Hepatocyte (in vitro differentiated cells): ENCODE measurements around the gene MAS1. TPM values are rescaled to one million over a fixed set of nuclear protein-coding genes. Genes with fewer than 3 reads are reported as not detected.
"Not testable (repeated sequence)": the region's sequence is repeated elsewhere in the genome, so short reads cannot be mapped to it uniquely, and the experiment has no call there.

Experiments used
- DNase-seq: peaks from one replicate; pipeline ENCODE4 v3.0.0-alpha.2; 2016; ENCODE audit warnings: low spot score
- H2AFZ ChIP-seq: fragments of 200-600 bp; sonication (generic); 2 replicates; pipeline ENCODE4 v1.6.0; 2016; ENCODE audit warnings: antibody characterized with exemption, mild to moderate bottlenecking
- H3K27ac ChIP-seq: fragments of 200-600 bp; sonication (generic); 2 replicates; pipeline ENCODE4 v1.5.1; 2016; ENCODE audit warnings: mild to moderate bottlenecking
- H3K27me3 ChIP-seq: fragments of 200-600 bp; sonication (generic); 2 replicates; pipeline ENCODE4 v1.6.1; 2016
- H3K36me3 ChIP-seq: fragments of 200-600 bp; sonication (generic); replicated peaks from 2 replicates; pipeline ENCODE4 v1.5.1; 2016; ENCODE audit warnings: low read depth; ENCODE audit not compliant: insufficient read depth
- H3K4me1 ChIP-seq: fragments of 200-600 bp; sonication (generic); 2 replicates; pipeline ENCODE4 v1.5.1; 2016; ENCODE audit warnings: mild to moderate bottlenecking, moderate library complexity; ENCODE audit not compliant: insufficient read depth
- H3K4me2 ChIP-seq: fragments of 200-600 bp; sonication (generic); 2 replicates; pipeline ENCODE4 v1.6.0; 2016
- H3K4me3 ChIP-seq: fragments of 200-600 bp; sonication (generic); 2 replicates; pipeline ENCODE4 v1.5.1; 2016; ENCODE audit warnings: mild to moderate bottlenecking
- H3K79me2 ChIP-seq: fragments of 200-600 bp; sonication (generic); 2 replicates; pipeline ENCODE4 v1.6.0; 2017; ENCODE audit warnings: mild to moderate bottlenecking
- H3K9me2 ChIP-seq: fragments of 200-600 bp; sonication (generic); replicated peaks from 2 replicates; pipeline ENCODE4 v1.6.0; 2017; ENCODE audit warnings: mild to moderate bottlenecking; ENCODE audit not compliant: insufficient read depth
- H3K9me3 ChIP-seq: fragments of 200-600 bp; sonication (generic); 2 replicates; pipeline ENCODE4 v1.5.1; 2016; ENCODE audit warnings: low read depth, mild to moderate bottlenecking
- H4K20me1 ChIP-seq: fragments of 200-600 bp; sonication (generic); 2 replicates; pipeline ENCODE4 v1.6.0; 2016; ENCODE audit warnings: mild to moderate bottlenecking; ENCODE audit not compliant: insufficient read depth, poor library complexity, severe bottlenecking
- EZH2 ChIP-seq: fragments of 200-600 bp; sonication (generic); IDR thresholded peaks from 2 replicates; pipeline ENCODE4 v1.6.1; 2016; ENCODE audit warnings: antibody characterized with exemption, mild to moderate bottlenecking, borderline replicate concordance
- EZH2phosphoT487 ChIP-seq: fragments of 200-600 bp; sonication (generic); IDR thresholded peaks from one replicate; pipeline ENCODE4 v1.6.1; 2018; ENCODE audit warnings: antibody characterized with exemption, mild to moderate bottlenecking, low read depth, moderate library complexity; ENCODE audit not compliant: unreplicated experiment, severe bottlenecking
- WGBS: methylation state at CpG from one replicate; pipeline ENCODE4 v1.1.6; 2016; ENCODE audit warnings: low lambda C conversion rate; ENCODE audit errors: missing lambda C conversion rate; 5-methylcytosine and 5-hydroxymethylcytosine counted together
- polyA plus RNA-seq: library from polyadenylated mRNA; unstranded; fragments of >200 nt; fragmentation: Nextera tagmentation; extraction: Ambion mirVana; gene quantifications from 2 replicates; pipeline ENCODE4 v1.2.1, GENCODE V29; 2016
- total RNA-seq: library from RNA; depleted of rRNA; stranded (reverse); fragments of >200 nt; gene quantifications from 2 replicates; pipeline ENCODE4 v1.2.3, GENCODE V29; 2014
- TF ChIP-seq, protein P1 (sequence below): fragments of 200-600 bp; sonication (generic); IDR thresholded peaks from 2 replicates; pipeline ENCODE4 v1.5.1; 2016; ENCODE audit warnings: antibody characterized with exemption, mild to moderate bottlenecking; ENCODE audit not compliant: poor library complexity

Gene MAS1
- total and polyA plus RNA-seq, 2 experiments from 2014 or later = not detected

DNA sequence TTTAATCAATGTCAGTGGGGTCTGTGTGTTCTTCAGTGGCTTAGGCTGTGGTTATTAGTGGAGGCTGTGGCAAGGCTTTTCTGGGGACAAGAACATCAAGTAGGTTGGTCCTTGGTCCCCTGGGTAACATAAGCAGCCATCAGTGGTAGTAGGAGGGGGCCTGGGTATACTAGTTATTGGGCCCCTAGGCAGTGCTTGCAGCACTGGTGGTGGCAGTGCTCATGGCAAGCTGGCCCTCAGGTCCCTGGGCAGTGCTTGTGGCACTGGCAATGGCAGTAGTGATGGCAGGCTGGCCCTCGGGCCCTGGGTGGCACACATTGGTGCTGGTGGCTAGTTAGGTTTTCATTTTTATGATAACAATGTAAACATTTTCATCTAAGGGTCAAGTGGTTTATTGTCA lies 32.5 kb upstream of the MAS1 start:
- no peak overlapping the region for H3K4me2 ChIP-seq
- H3K27ac ChIP-seq = no peak overlapping the region
- H2AFZ ChIP-seq = no peak overlapping the region
- H3K9me3 ChIP-seq = no peaks in the 10 kb centered on the region
- H3K27me3 ChIP-seq = no peaks in the 10 kb centered on the region
- no peak overlapping the region for H3K4me3 ChIP-seq
- no peak for DNase-seq
- whole genome bisulfite sequencing = 95% methylated on average over 1 of the region's 1 CpG
- TF ChIP-seq EZH2 (no peak), EZH2phosphoT487 (no peak)
- TF ChIP-seq, protein P1, sequence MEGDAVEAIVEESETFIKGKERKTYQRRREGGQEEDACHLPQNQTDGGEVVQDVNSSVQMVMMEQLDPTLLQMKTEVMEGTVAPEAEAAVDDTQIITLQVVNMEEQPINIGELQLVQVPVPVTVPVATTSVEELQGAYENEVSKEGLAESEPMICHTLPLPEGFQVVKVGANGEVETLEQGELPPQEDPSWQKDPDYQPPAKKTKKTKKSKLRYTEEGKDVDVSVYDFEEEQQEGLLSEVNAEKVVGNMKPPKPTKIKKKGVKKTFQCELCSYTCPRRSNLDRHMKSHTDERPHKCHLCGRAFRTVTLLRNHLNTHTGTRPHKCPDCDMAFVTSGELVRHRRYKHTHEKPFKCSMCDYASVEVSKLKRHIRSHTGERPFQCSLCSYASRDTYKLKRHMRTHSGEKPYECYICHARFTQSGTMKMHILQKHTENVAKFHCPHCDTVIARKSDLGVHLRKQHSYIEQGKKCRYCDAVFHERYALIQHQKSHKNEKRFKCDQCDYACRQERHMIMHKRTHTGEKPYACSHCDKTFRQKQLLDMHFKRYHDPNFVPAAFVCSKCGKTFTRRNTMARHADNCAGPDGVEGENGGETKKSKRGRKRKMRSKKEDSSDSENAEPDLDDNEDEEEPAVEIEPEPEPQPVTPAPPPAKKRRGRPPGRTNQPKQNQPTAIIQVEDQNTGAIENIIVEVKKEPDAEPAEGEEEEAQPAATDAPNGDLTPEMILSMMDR = no peak
- H4K20me1 ChIP-seq = no peaks in the 10 kb centered on the region
- H3K79me2 ChIP-seq = no peaks in the 10 kb centered on the region
- H3K36me3 ChIP-seq = no peaks in the 10 kb centered on the region
- no peaks in the 10 kb centered on the region for H3K4me1 ChIP-seq
- no peaks in the 10 kb centered on the region for H3K9me2 ChIP-seq

DNA sequence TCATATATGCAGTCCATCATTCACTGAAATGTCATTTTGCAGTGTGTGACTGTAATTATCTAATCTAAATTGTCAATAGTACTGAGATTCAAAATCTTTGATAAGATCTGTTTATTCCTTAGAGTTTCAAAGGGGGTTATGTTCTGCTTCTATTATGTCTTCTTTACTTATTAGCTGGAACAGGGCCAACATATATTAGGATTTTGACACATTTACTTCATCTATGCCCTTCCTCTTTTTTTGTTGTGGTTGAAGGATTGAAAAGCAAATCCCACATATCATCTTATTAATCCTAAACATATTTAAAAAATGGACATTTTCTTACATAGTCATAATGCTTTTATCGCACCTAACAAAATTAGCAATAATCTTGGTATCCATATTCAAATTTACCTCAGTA lies 30.3 kb upstream of the MAS1 start:
- Histone ChIP-seq H3K9me2 (no peaks in the 10 kb centered on the region), H3K9me3 (no peaks in the 10 kb centered on the region), H3K79me2 (no peaks in the 10 kb centered on the region), H4K20me1 (no peaks in the 10 kb centered on the region), H3K4me3 (no peak overlapping the region), H2AFZ (no peak overlapping the region), H3K27ac (no peak overlapping the region), H3K4me2 (no peak overlapping the region), H3K27me3 (no peaks in the 10 kb centered on the region), H3K36me3 (no peaks in the 10 kb centered on the region), H3K4me1 (no peaks in the 10 kb centered on the region)
- DNase-seq = no peak
- 95% methylated on average over 1 of the region's 1 CpG for WGBS
- TF ChIP-seq EZH2phosphoT487 = no peak
- TF ChIP-seq, protein P1 = no peak
- no peak for TF ChIP-seq EZH2

DNA sequence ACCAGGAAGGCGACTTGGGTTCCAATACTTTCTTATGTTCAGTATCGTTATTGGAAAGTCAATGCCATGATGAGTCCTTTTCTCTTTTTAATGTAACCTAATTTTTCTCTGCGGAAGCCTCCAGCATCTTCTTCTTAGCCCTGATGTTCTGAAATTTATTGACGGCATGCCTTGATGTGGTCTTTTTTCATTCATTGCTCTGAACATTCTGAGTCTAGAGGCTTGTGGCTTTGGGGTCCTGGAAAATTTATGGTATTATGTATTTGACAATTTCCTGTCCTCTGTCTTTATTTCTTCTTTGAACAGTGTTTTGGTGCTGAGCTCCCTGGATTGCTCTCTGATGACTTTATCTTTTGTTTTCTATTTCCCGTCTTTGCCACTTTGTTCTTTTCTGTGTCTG lies 28.7 kb upstream of the MAS1 start:
- Histone ChIP-seq H3K4me1 (no peaks in the 10 kb centered on the region), H3K4me3 (no peak overlapping the region), H3K27ac (no peak overlapping the region), H3K79me2 (no peaks in the 10 kb centered on the region), H4K20me1 (no peaks in the 10 kb centered on the region), H3K27me3 (no peaks in the 10 kb centered on the region), H3K9me2 (no peaks in the 10 kb centered on the region), H2AFZ (no peak overlapping the region), H3K4me2 (no peak overlapping the region), H3K9me3 (no peaks in the 10 kb centered on the region), H3K36me3 (no peaks in the 10 kb centered on the region)
- no peak for DNase-seq
- 89% methylated on average over 5 of the region's 5 CpGs for WGBS
- TF ChIP-seq, protein P1 = no peak
- TF ChIP-seq EZH2phosphoT487 (no peak), EZH2 (no peak)

DNA sequence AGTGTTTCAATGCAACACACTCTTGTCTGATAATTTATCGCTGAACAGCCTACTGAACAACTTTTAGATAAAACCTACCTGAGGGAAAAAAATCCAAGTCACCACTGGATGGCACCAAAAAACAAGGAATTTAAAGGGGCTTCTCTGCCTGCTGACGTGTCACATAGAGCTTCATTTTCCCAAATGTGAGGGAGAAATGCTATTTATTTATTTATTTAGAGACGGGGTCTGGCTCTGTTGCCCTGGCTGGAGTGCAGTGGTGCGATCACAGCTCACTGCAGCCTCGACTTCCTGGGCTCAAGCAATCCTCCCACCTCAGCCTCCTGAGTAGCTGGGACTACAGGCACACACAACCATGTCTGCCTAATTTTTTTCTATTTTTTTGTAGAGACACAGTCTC lies 27.4 kb upstream of the MAS1 start:
- not testable (repeated sequence) for H3K4me2 ChIP-seq, H3K4me1 ChIP-seq, H3K27ac ChIP-seq, H3K36me3 ChIP-seq, H3K9me3 ChIP-seq, H3K9me2 ChIP-seq, H3K27me3 ChIP-seq, H3K79me2 ChIP-seq, H3K4me3 ChIP-seq, H4K20me1 ChIP-seq
- WGBS = 29% methylated on average over 5 of the region's 5 CpGs
- peak overlapping the region; percentile 72 for H2AFZ ChIP-seq
- DNase-seq = peak; percentile 72
- TF ChIP-seq, protein P1 = peak; percentile 73
